GM23338 (cell line): ENCODE measurements around the gene DCBLD2. TPM values are rescaled to one million over a fixed set of nuclear protein-coding genes. Genes with fewer than 3 reads are reported as not detected.

ENCODE experiments used
- ATAC-seq: fragments of 200-7000 bp; cut with Tn5 transposase; 3 replicates; pipeline ENCODE4 v1.9.1; 2020
- DNase-seq: peaks from one replicate; pipeline ENCODE4 v3.0.0-alpha.2; 2015; ENCODE audit warnings: low spot score
- H2AFZ ChIP-seq: fragments of 200-600 bp; sonication (generic); 2 replicates; pipeline ENCODE4 v1.8.0; 2016; ENCODE audit warnings: antibody characterized with exemption, mild to moderate bottlenecking, moderate library complexity
- H3F3A ChIP-seq: fragments of 200-600 bp; sonication (generic); replicated peaks from 2 replicates; pipeline ENCODE4 v1.8.0; 2017; ENCODE audit warnings: antibody characterized with exemption, mixed run types, low read depth
- H3K27ac ChIP-seq: fragments of 200-600 bp; sonication (generic); 2 replicates; pipeline ENCODE4 v1.6.1; 2016; ENCODE audit warnings: low read depth
- H3K27me3 ChIP-seq: fragments of 200-600 bp; sonication (generic); 2 replicates; pipeline ENCODE4 v1.8.0; 2016; ENCODE audit warnings: mild to moderate bottlenecking, mixed run types, moderate library complexity; ENCODE audit not compliant: insufficient read depth
- H3K36me3 ChIP-seq: fragments of 200-600 bp; sonication (generic); 2 replicates; pipeline ENCODE4 v1.8.0; 2016; ENCODE audit warnings: mild to moderate bottlenecking; ENCODE audit not compliant: insufficient read depth
- H3K4me1 ChIP-seq: fragments of 200-600 bp; sonication (generic); 2 replicates; pipeline ENCODE4 v1.8.0; 2016; ENCODE audit warnings: mild to moderate bottlenecking, moderate library complexity; ENCODE audit not compliant: insufficient read depth
- H3K4me2 ChIP-seq: fragments of 200-600 bp; sonication (generic); 2 replicates; pipeline ENCODE4 v1.7.1; 2017; ENCODE audit warnings: mixed run types
- H3K4me3 ChIP-seq: fragments of 200-600 bp; sonication (generic); 2 replicates; pipeline ENCODE4 v1.6.1; 2016; ENCODE audit warnings: mixed run types
- H3K79me2 ChIP-seq: fragments of 200-600 bp; sonication (generic); replicated peaks from 2 replicates; pipeline ENCODE4 v1.8.0; 2017; ENCODE audit warnings: mild to moderate bottlenecking; ENCODE audit not compliant: insufficient read depth
- H3K9me2 ChIP-seq: fragments of 200-600 bp; sonication (generic); 2 replicates; pipeline ENCODE4 v1.8.0; 2017; ENCODE audit not compliant: insufficient read depth
- H4K20me1 ChIP-seq: fragments of 200-600 bp; sonication (generic); replicated peaks from 2 replicates; pipeline ENCODE4 v1.8.0; 2017; ENCODE audit warnings: mild to moderate bottlenecking; ENCODE audit not compliant: insufficient read depth
- H3K27ac Mint-ChIP-seq: 2 replicates; pipeline ENCODE4 v1.8.0; 2020; ENCODE audit warnings: inconsistent platforms, mild to moderate bottlenecking, moderate library complexity, mixed read lengths
- H3K27me3 Mint-ChIP-seq: 3 replicates; pipeline ENCODE4 v1.8.0; 2022; ENCODE audit warnings: low read depth, mild to moderate bottlenecking, moderate library complexity, mixed read lengths, inconsistent platforms; ENCODE audit not compliant: insufficient read depth, poor library complexity
- H3K36me3 Mint-ChIP-seq: 3 replicates; pipeline ENCODE4 v1.8.0; 2021; ENCODE audit warnings: low read depth, mild to moderate bottlenecking, inconsistent platforms, moderate library complexity, mixed read lengths
- H3K4me1 Mint-ChIP-seq: 3 replicates; pipeline ENCODE4 v1.8.0; 2020; ENCODE audit warnings: mild to moderate bottlenecking, inconsistent platforms, mixed read lengths
- H3K4me3 Mint-ChIP-seq: 3 replicates; pipeline ENCODE4 v1.8.0; 2021; ENCODE audit warnings: moderate library complexity, mild to moderate bottlenecking, inconsistent platforms, mixed read lengths
- H3K9me3 Mint-ChIP-seq: 3 replicates; pipeline ENCODE4 v1.8.0; 2020; ENCODE audit warnings: moderate library complexity, mild to moderate bottlenecking, inconsistent platforms, mixed read lengths
- ETS1 ChIP-seq: IDR thresholded peaks from 2 replicates; pipeline ENCODE4 v1.6.1; 2016; ENCODE audit warnings: antibody characterized with exemption
- EZH2phosphoT487 ChIP-seq: fragments of 200-600 bp; sonication (generic); IDR thresholded peaks from one replicate; pipeline ENCODE4 v1.8.1; 2018; ENCODE audit warnings: antibody characterized with exemption; ENCODE audit not compliant: unreplicated experiment
- JUNB ChIP-seq: IDR thresholded peaks from one replicate; pipeline ENCODE4 v1.6.1; 2016; ENCODE audit warnings: antibody characterized with exemption; ENCODE audit not compliant: unreplicated experiment
- NANOG ChIP-seq: IDR thresholded peaks from 2 replicates; pipeline ENCODE4 v1.6.1; 2016; ENCODE audit warnings: antibody characterized with exemption, borderline replicate concordance
- POLR2AphosphoS5 ChIP-seq: IDR thresholded peaks from 2 replicates; pipeline ENCODE4 v1.6.1; 2016; ENCODE audit warnings: antibody characterized with exemption, low read depth
- STAT1 ChIP-seq: IDR thresholded peaks from one replicate; pipeline ENCODE4 v1.6.1; 2016; ENCODE audit warnings: antibody characterized with exemption; ENCODE audit not compliant: unreplicated experiment
- ZNF331 ChIP-seq: fragments of 250-450 bp; sonication (Bioruptor Pico); IDR thresholded peaks from 2 replicates; pipeline ENCODE4 v1.5.0; 2020; ENCODE audit warnings: low read depth, mild to moderate bottlenecking, moderate library complexity
- polyA plus RNA-seq: library from polyadenylated mRNA; unstranded; fragments of >200 nt; fragmentation: Nextera tagmentation; extraction: Ambion mirVana; gene quantifications from 2 replicates; pipeline ENCODE4 v1.2.1, GENCODE V29; 2016
- total RNA-seq: library from RNA; depleted of rRNA; stranded (reverse); fragments of >200 nt; shearing (Covaris generic); gene quantifications from 2 replicates; pipeline ENCODE4 v1.2.3, GENCODE V29; 2014
- TF ChIP-seq, protein P1 (sequence below): fragments of 250-450 bp; sonication (Bioruptor Pico); IDR thresholded peaks from 2 replicates; pipeline ENCODE4 v1.5.0; 2020; ENCODE audit warnings: mild to moderate bottlenecking, moderate library complexity

DCBLD2 gene
- total and polyA plus RNA-seq, 2 experiments from 2014 or later = 25.9 to 69.7 TPM

DNA sequence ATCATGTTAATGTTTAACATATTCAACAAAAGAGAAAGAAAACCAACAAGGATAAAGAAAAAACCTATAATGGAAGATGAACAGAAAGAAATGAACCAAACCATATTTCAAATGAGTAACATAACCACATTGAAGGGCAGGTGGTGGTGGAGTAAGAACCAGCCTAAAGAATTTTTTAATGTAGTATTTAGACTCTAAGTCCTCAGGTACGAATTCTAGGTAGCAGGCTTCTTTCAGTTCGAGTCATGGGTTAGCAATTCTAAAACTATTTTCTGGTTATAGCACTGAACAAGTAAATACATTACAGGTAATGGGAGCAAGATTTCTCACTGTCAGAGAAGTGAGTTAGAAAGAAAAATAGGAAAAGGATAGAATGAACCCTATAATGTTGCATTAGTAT lies 24.4 kb downstream of the DCBLD2 start:
- TF ChIP-seq, protein P1, sequence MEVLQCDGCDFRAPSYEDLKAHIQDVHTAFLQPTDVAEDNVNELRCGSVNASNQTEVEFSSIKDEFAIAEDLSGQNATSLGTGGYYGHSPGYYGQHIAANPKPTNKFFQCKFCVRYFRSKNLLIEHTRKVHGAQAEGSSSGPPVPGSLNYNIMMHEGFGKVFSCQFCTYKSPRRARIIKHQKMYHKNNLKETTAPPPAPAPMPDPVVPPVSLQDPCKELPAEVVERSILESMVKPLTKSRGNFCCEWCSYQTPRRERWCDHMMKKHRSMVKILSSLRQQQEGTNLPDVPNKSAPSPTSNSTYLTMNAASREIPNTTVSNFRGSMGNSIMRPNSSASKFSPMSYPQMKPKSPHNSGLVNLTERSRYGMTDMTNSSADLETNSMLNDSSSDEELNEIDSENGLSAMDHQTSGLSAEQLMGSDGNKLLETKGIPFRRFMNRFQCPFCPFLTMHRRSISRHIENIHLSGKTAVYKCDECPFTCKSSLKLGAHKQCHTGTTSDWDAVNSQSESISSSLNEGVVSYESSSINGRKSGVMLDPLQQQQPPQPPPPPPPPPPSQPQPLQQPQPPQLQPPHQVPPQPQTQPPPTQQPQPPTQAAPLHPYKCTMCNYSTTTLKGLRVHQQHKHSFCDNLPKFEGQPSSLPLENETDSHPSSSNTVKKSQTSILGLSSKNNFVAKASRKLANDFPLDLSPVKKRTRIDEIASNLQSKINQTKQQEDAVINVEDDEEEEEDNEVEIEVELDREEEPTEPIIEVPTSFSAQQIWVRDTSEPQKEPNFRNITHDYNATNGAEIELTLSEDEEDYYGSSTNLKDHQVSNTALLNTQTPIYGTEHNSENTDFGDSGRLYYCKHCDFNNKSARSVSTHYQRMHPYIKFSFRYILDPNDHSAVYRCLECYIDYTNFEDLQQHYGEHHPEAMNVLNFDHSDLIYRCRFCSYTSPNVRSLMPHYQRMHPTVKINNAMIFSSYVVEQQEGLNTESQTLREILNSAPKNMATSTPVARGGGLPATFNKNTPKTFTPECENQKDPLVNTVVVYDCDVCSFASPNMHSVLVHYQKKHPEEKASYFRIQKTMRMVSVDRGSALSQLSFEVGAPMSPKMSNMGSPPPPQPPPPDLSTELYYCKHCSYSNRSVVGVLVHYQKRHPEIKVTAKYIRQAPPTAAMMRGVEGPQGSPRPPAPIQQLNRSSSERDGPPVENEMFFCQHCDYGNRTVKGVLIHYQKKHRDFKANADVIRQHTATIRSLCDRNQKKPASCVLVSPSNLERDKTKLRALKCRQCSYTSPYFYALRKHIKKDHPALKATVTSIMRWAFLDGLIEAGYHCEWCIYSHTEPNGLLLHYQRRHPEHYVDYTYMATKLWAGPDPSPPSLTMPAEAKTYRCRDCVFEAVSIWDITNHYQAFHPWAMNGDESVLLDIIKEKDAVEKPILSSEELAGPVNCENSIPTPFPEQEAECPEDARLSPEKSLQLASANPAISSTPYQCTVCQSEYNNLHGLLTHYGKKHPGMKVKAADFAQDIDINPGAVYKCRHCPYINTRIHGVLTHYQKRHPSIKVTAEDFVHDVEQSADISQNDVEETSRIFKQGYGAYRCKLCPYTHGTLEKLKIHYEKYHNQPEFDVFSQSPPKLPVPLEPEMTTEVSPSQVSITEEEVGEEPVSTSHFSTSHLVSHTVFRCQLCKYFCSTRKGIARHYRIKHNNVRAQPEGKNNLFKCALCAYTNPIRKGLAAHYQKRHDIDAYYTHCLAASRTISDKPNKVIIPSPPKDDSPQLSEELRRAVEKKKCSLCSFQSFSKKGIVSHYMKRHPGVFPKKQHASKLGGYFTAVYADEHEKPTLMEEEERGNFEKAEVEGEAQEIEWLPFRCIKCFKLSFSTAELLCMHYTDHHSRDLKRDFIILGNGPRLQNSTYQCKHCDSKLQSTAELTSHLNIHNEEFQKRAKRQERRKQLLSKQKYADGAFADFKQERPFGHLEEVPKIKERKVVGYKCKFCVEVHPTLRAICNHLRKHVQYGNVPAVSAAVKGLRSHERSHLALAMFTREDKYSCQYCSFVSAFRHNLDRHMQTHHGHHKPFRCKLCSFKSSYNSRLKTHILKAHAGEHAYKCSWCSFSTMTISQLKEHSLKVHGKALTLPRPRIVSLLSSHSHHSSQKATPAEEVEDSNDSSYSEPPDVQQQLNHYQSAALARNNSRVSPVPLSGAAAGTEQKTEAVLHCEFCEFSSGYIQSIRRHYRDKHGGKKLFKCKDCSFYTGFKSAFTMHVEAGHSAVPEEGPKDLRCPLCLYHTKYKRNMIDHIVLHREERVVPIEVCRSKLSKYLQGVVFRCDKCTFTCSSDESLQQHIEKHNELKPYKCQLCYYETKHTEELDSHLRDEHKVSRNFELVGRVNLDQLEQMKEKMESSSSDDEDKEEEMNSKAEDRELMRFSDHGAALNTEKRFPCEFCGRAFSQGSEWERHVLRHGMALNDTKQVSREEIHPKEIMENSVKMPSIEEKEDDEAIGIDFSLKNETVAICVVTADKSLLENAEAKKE = no peak
- TF ChIP-seq POLR2AphosphoS5 (no peak), JUNB (no peak), ZNF331 (CRISPR knock-in tag) (no peak), NANOG (no peak), EZH2phosphoT487 (no peak), STAT1 (no peak), ETS1 (no peak)
- no peak for ATAC-seq
- H3K9me3 Mint-ChIP-seq = no peaks in the 10 kb centered on the region
- no peaks in the 10 kb centered on the region; the same call in 1 of the 2 replicates for H4K20me1 ChIP-seq
- DNase-seq = no peak
- peaks cover 22% of the 10 kb centered on the region for H3K36me3 Mint-ChIP-seq
- H3K4me1 ChIP-seq = no peaks in the 10 kb centered on the region
- no peaks in the 10 kb centered on the region for H3K27me3 ChIP-seq
- no peaks in the 10 kb centered on the region for H3K36me3 ChIP-seq
- no peak overlapping the region for H3K4me3 Mint-ChIP-seq
- H3F3A ChIP-seq = no peaks in the 10 kb centered on the region
- H3K4me2 ChIP-seq = no peak overlapping the region
- no peaks in the 10 kb centered on the region; the same call in 1 of the 3 replicates for H3K4me1 Mint-ChIP-seq
- H3K27ac Mint-ChIP-seq = no peak overlapping the region
- H2AFZ ChIP-seq = no peak overlapping the region
- H3K4me3 ChIP-seq = no peak overlapping the region
- no peak overlapping the region for H3K27ac ChIP-seq
- H3K79me2 ChIP-seq = peaks cover 79% of the 10 kb centered on the region
- H3K27me3 Mint-ChIP-seq = peaks cover 2% of the 10 kb centered on the region
- no peaks in the 10 kb centered on the region for H3K9me2 ChIP-seq
